Measurements from ENCODE around the gene PSMG3. TPM values are rescaled to one million over a fixed set of nuclear protein-coding genes. Genes with fewer than 3 reads are reported as not detected.

Gene PSMG3
- total and polyA plus RNA-seq, 2 of the 8 experiments (the other 6 are each of a cell fraction or from before 2014, with no cell fraction given): 30.2 to 62.0 TPM

DNA sequence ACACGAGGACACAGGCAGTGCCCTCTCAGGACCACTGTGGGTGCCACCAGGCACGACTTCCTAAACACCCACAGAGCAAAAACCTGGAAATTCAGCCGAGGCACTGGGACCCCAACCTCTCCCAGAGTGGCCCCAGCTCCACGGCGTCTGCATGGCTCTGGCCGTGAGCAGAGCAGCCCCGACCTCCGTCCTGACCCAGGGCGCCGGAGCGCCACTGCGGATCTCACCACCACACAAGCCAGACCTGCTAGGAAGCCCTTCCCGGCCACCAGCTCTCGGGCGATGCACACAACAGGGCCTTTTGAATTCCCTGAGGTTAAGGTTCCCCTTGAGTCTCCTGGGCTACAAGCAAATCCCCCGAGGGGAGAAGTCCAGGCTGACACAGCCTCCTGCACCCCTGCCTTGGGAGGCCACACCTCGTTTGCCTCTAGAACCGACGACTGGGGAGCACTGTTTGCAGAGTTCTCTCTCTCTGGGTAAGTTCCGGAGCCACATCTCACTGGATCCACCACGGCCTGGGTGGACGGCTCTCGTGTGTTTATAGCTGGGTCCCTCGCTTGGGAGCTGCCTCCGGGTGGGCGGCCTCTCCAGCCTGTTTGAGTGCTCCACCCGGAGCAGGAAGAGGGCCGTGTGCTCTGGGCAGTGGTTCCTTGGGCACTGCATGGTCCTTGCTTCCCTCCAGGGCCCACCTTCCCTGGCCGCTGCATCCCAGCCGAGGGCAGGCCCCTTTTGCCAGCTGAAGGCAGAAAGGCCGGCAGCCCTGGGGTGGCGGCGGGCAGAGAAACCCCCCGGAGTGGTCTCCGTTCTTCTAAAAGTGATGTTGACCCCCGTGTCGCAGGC lies 15.5 kb upstream of the PSMG3 start (continued):
- TF ChIP-seq TBP (IDR thresholded peaks at IDR 0.05; ENCODE audit: low read depth, low read length) (no peak), CBX5 (IDR thresholded peaks at IDR 0.05; ENCODE audit: low read depth, low read length) (no peak), HDAC6 (IDR thresholded peaks at IDR 0.05; ENCODE audit: low read depth, low read length) (no peak), TAF7 (optimal IDR thresholded peaks at IDR 0.05; ENCODE audit: borderline replicate concordance, low read depth, low read length) (no peak), FOSL1 (IDR thresholded peaks at IDR 0.05; ENCODE audit: insufficient read depth, low read depth, low read length) (no peak)
- TF ChIP-seq, protein P1, sequence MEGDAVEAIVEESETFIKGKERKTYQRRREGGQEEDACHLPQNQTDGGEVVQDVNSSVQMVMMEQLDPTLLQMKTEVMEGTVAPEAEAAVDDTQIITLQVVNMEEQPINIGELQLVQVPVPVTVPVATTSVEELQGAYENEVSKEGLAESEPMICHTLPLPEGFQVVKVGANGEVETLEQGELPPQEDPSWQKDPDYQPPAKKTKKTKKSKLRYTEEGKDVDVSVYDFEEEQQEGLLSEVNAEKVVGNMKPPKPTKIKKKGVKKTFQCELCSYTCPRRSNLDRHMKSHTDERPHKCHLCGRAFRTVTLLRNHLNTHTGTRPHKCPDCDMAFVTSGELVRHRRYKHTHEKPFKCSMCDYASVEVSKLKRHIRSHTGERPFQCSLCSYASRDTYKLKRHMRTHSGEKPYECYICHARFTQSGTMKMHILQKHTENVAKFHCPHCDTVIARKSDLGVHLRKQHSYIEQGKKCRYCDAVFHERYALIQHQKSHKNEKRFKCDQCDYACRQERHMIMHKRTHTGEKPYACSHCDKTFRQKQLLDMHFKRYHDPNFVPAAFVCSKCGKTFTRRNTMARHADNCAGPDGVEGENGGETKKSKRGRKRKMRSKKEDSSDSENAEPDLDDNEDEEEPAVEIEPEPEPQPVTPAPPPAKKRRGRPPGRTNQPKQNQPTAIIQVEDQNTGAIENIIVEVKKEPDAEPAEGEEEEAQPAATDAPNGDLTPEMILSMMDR (IDR thresholded peaks at IDR 0.05; ENCODE audit: control extremely low read depth in 1 of 3, insufficient read depth in 1 of 3, low read depth in 1 of 3, low read length in 3 of 3): no peak
